Non-pigmented ciliary epithelial cell (primary cell): ENCODE measurements around the gene ZNF432.
"Not testable (repeated sequence)": the region's sequence is repeated elsewhere in the genome, so short reads cannot be mapped to it uniquely, and the experiment has no call there.

Source experiments
- DNase-seq: peaks from one replicate; pipeline ENCODE4 v3.0.0-alpha.2; 2010; ENCODE audit warnings: low read depth

Gene ZNF432

GRCh38 chr19:52048555-52049501, at the start of gene ZNF432:
TSS of gene ZNF432 (minus strand) at chr19:52048838. CDS start at chr19:52046868, 1,970 bp downstream.
- peak; percentile 60 for DNase-seq

DNA sequence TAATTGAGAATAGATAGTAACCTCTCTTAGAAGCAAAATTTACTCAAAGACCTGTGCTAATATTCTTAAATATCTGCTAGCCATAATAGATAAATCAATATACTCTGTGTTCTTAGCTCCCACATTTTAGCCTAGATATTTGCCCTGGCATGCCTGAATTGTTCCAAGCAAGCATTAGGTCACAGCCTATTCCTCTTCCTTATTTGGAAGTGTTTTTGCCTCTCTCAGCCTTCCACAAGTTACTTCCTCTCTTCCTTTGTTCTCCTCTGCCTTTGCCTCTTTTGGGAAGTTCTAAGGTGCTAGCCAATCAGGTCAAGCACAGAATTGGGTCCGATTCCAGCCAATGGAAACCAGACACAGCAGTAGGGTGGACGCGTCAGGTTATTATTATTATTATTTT, 47.8 kb upstream of the ZNF432 start:
- not testable (repeated sequence) for DNase-seq

DNA sequence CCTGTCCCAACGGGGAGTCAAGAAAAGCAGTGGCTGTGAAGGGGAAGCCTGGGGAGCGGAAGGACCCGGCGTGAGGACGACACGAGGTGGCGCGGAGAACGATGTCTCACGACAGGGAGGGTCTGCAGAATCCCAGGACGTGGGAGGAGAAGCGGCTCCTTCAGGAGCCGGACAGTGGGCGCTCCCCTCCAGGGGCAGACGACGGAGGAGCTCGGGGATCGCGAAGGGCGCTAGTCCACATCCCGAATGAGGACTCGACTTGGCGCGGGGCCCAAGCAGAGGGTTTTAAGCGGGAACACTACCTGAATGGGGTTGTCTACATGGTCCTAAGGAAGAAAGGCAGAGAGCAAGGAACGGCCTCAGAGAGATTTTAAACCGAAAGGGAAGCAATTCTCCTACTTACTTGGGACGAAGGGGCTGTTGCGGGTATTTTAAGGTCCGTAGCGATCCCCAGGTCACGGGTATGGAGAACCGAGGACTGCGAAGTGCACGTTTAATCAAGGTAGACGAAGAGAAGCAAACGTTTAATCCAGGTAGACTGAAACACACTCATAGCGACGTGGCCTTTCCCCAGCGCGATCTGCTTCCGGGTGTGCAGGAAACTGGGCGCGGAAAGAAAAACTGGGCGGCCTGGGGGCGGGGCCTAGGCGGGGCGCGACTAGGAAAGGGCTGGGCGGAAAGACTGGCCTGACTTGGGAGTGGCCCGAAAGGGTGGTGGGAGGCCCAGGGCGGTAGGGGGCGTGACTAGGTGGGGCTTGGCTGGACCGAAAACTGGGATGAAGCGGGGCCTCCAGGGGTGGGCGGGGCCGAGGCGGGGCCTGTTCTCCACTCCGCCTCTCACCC, 46.8 kb upstream of the ZNF432 start, which contains the start of gene ZNF841:
ZNF841 (minus strand) TSS at position 594 of the 843 bp plus-strand sequence. CDS start 10,964 bp downstream, outside the sequence.
- peak; percentile 85 for DNase-seq

GRCh38 chr19:52094526-52095130, 46.0 kb upstream of the ZNF432 start:
- DNase-seq: no peak

GRCh38 chr19:52086481-52086880, 37.8 kb upstream of the ZNF432 start:
- peak; percentile 22 for DNase-seq

DNA sequence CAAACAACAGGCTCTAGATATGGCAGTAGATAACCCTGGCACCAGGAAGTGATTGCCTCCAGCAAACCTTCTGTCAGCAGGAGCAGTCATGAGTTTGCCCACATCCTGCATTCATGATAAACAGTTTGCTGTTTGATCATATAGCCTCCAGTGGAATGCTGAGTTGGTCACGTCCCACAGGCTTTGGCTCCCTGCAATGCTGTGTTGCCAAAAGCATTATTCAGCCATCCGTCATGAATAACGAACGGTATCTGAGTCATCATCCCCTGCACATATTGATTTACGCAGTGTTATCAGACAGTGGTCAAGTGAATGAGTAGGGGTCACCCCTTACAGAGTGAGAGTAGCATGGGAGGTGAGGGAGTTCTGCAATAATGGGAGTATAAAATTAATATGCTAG, 21.9 kb upstream of the ZNF432 start:
- DNase-seq: peak; percentile 76

- DNase-seq: no peak
These were observed 21.0 kb upstream of the ZNF432 start for GRCh38 chr19:52069653-52070052.

DNA sequence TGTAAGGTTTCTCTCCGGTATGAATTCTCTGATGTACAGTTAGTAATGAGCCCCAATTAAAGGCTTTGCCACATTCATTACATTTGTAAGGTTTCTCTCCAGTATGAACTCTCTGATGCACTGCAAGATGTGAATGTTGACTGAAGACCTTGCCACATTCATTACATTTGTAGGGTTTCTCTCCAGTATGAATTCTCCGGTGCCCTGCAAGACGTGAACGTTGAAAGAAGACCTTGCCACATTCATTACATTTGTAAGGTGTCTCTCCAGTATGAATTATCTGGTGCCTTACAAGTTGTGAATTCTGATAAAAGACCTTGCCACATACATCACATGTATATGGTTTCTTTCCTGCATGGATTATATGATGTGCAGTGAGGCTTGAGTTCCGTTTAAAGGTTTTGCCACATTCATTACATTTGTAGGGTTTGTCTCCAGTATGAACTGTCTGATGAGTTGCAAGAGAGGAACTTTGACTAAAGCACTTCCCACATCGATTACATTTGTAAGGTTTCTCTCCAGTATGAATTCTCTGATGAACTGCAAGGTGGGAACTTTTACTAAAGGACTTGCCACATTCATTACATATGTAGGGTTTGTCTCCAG, 17.7 kb upstream of the ZNF432 start:
- no peak for DNase-seq

- DNase-seq: no peak
These were observed 16.8 kb upstream of the ZNF432 start for GRCh38 chr19:52065399-52065798.

DNA sequence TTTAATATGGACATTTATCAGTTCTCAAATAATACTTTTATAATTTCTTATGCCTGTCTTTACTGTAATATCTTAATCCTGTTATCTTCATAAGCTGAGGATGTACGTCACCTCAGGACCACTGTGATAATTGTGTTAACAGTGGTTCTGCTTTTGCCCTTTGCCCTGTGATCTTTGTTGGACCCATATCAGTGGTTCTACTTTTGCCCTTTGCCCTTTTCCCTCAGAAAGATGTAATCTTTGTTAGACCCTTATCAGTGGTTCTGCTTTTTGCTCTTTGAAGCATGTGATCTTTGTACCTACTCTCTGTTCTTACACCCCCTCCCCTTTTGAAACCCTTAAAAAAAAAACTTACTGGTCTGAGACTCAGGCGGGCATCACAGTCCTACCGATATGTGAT, 7.8 kb upstream of the ZNF432 start:
- DNase-seq: not testable (repeated sequence)

- DNase-seq: not testable (repeated sequence)
These were observed 3.1 kb upstream of the ZNF432 start for GRCh38 chr19:52051736-52052135.

DNA sequence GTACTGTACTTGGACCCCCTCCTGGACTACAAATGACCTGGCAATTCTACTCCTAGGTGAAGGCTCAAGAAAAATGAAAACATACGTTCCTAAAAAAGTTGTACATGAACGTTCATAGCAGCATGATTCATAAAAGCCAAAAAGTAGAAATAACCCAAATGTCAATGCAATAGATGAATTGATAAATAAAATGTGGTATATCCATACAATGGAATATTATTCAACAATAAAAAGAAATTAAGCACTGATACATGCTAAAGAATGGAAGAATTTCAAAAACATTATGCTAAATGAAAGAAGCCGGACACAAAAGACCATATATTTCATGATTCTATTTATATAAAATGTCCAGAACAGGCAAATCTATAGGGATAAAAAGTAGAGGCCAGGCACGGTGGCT, 9.5 kb downstream of the ZNF432 start:
- no peak for DNase-seq

GRCh38 chr19:52034051-52034728, 14.4 kb downstream of the ZNF432 start:
- DNase-seq: no peak

DNA sequence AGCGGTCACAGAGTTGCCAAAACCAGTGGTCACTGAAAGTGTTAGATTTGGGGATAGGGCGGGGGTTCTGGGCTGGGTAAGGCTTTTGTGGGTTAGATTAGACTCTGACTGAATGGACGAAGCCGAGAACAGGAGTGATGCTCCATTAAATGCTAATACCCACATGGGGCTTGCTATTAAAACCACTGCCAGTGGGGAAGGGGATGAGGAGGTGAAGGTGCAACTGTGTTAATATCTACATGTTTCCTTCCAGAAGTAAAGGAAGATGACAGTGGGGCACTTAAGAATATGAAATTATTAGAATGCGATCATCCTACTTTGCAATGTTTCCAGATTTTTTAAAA, 19.9 kb downstream of the ZNF432 start:
- DNase-seq: no peak

DNA sequence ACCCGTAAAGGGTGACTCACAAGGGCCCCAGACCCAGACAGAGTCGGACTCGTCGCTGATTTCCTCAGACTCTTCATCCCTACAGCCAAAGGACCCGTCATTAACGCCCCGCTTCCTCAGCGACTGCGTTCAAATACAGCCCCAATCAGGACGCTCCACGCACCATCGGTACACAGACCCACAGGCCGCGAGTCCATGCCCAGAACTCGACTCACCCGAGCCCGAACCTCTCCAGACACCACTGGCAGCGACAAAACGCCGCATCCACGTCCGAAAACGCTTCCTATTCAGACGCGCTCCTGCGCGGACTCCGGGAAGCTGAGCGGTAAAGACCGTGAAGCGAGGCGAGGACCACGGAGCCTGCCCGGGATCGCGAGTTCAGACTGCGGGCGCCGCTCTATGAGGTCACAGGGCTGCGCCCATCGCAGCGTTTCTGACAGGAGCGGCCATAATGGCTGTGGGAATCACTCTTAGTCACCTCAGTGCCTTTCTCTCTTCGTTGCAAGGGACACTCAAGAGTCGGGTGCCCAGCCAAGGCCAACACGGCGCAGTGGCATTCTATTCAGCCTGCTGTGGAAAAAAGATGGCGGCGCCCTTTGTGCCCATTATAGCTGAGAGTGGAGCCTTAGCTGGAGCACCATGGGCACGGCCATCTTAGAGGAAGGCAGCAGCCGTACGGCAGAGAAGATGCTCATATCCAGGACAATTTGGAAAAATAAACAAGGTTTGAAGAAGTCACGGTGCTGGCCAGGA, 20.4 kb downstream of the ZNF432 start, which contains the start of gene ZNF614:
ZNF614 (minus strand) TSS at position 353 of the 753 bp plus-strand sequence. CDS start 2,634 bp downstream, outside the sequence.
- peak; percentile 44 for DNase-seq

- not testable (repeated sequence) for DNase-seq
These were observed 22.2 kb downstream of the ZNF432 start for GRCh38 chr19:52026255-52026990.

- not testable (repeated sequence) for DNase-seq
These were observed 24.2 kb downstream of the ZNF432 start for GRCh38 chr19:52024478-52024877.

DNA sequence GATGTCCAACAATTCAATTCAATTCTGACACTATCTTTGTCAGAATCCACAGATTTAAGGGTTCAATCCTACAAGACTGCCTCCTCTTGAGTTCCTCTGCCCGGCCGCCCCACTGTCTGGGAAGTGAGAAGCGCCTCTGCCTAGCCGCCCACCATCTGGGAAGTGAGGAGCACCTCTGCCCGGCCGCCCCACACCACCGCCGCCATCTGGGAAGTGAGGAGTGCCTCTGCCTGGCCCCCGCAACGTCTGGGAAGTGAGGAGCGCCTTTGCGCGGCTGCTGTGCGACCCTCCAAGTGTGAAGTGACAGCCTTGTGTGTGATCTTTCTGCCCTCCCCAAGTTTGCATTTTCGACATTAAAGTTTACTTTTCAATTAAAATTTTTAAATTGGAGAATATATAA, 26.4 kb downstream of the ZNF432 start:
- no peak for DNase-seq

- DNase-seq: no peak
These were observed 28.1 kb downstream of the ZNF432 start for GRCh38 chr19:52020506-52020905.

DNA sequence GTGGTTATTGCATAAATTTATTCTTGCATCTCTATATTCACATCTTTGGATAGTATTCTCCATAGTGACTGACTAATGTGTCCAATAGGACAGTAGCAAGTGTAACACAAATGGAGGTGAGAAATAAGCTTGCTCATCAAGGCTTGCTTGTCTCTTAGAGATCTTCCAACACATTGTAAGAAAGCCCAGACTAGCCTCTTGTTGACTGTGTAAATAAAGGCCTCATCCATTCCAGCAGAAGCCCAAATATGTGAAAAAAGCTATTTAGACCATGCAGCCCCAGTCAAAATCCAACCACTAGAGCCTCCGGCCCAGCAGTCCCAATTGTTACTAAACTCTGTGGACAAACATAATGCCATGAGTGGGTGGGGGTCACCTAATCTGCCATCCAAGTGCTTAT, 38.0 kb downstream of the ZNF432 start:
- DNase-seq: no peak
